ENCODE data around the gene XRCC1. TPM values are rescaled to one million over a fixed set of nuclear protein-coding genes. Genes with fewer than 3 reads are reported as not detected.

Gene XRCC1
- total and polyA plus RNA-seq, 2 of the 8 experiments (the other 6 are each of a cell fraction or from before 2014, with no cell fraction given): 42.5 to 44.4 TPM

DNA sequence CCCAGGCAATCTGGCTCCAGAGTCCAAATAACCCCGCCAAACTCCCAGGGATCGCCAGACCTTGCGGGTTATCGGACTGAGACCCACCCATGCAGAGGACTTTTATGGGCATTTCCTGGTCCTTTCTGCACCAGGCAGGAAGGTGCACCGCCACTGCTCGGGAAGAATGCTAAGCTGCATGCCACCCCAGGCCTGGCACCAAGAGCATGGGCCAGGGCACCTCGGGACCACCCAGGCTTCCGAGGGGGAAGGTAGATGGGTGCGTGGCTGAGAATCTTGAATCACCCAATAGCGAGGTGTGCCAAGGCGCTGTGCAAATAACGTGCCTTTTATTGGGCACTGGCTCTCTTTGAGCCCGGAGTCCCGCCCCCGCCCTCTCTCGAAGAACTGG lies 42.8 kb downstream of the XRCC1 start:
- peak overlapping the region; percentile 33; the same call in 1 of the 2 replicates for H3K18ac ChIP-seq (ENCODE audit: extremely low read depth, low read length)
- no peak overlapping the region for H3K27ac ChIP-seq (ENCODE audit: low read depth, low read length)
- H3K9ac ChIP-seq (replicated peaks in 1 of 4; ENCODE audit: extremely low read depth in 1 of 4, low read depth in 3 of 4, low read length in 3 of 4): peak overlapping the region in 2 of 4 experiments; percentile 42 to 45; a peak in 3 of 7 replicates
- H4K5ac ChIP-seq (ENCODE audit: insufficient read length, low read depth, low read length): no peak overlapping the region
- 0 out of 2 replicates have a peak overlapping the region, but pooled peaks have one; percentile 69 for H2BK5ac ChIP-seq (ENCODE audit: low read depth, low read length)
- peaks cover 0 to 2% (median 0%) of the 10 kb centered on the region in 4 experiments; a peak in 2 of 7 replicates for H3K27me3 ChIP-seq (replicated peaks in 1 of 4; ENCODE audit: control insufficient read depth in 3 of 4, extremely low read depth in 1 of 4, insufficient read depth in 3 of 4, low read length in 3 of 4)
- no peak overlapping the region for H3K23ac ChIP-seq (ENCODE audit: insufficient read length)
- H4K8ac ChIP-seq (ENCODE audit: extremely low read depth, insufficient read depth, low read length): peak overlapping the region; percentile 9; the same call in 1 of the 2 replicates
- H3K36me3 ChIP-seq (ENCODE audit: control insufficient read depth in 2 of 4, insufficient read depth in 4 of 4, low read length in 3 of 4): peaks cover 0 to 2% (median under 1%) of the 10 kb centered on the region in 4 experiments; a peak in 1 of 8 replicates
- H4K20me1 ChIP-seq (replicated peaks in 1 of 2; ENCODE audit: control insufficient read depth in 1 of 2, insufficient read depth in 2 of 2, low read length in 2 of 2): no peaks in the 10 kb centered on the region
- H2BK15ac ChIP-seq (ENCODE audit: low read length): 0 out of 2 replicates have a peak overlapping the region, but pooled peaks have one; percentile 36
- no peak overlapping the region for H3K4ac ChIP-seq (replicated peaks; ENCODE audit: insufficient read length, low read depth, low read length)
- FAIRE-seq: no peak
- H2BK20ac ChIP-seq (ENCODE audit: low read length): no peak overlapping the region
- H3K4me1 ChIP-seq (replicated peaks in 1 of 4; ENCODE audit: control insufficient read depth in 3 of 4, insufficient read depth in 4 of 4, low read length in 3 of 4): peaks cover 0 to 14% (median 4%) of the 10 kb centered on the region in 4 experiments; a peak in 6 of 7 replicates
- WGBS, 2 experiments (ENCODE audit: extremely low coverage in 1 of 2, insufficient coverage in 1 of 2, insufficient read length in 1 of 2, insufficient replicate concordance in 2 of 2, low coverage in 1 of 2, low lambda C conversion rate in 2 of 2, missing lambda C conversion rate in 1 of 2): 7% methylated on average over 16 of the region's 16 CpGs; no CpG with 5 or more reads in 1 of the 2 experiments
- H2BK12ac ChIP-seq (ENCODE audit: low read depth, low read length): no peak overlapping the region
- peak overlapping the region; percentile 62; the same call in 1 of the 2 replicates for H2AFZ ChIP-seq (ENCODE audit: low read length)
- peak overlapping the region; percentile 27 for H3K56ac ChIP-seq (replicated peaks; ENCODE audit: insufficient read length, low read depth, low read length)
- POLR2A ChIA-PET (ENCODE audit: partially characterized antibody): interaction anchor here (0.7 to 3.4 kb wide), 11 partner anchors 8 to 1462 kb away, joined by 3 to 13 read pairs (median 4); partner anchors contain the start of genes IRGQ, LYPD3 and ZNF576
- H3K23me2 ChIP-seq (ENCODE audit: low read depth, low read length): peaks cover 15% of the 10 kb centered on the region
- TF ChIP-seq POLR2AphosphoS5 (IDR thresholded peaks at IDR 0.05; ENCODE audit: low read depth, low read length): peak; percentile 10; the same call in 1 of the 2 replicates
- TF ChIP-seq RXRA (IDR thresholded peaks at IDR 0.05; ENCODE audit: insufficient read depth, low read depth, low read length): no peak
- no peak for TF ChIP-seq EP300 (IDR thresholded peaks at IDR 0.05; ENCODE audit: borderline replicate concordance in 1 of 2, low read depth in 2 of 2, low read length in 2 of 2)
- TF ChIP-seq, protein P1, sequence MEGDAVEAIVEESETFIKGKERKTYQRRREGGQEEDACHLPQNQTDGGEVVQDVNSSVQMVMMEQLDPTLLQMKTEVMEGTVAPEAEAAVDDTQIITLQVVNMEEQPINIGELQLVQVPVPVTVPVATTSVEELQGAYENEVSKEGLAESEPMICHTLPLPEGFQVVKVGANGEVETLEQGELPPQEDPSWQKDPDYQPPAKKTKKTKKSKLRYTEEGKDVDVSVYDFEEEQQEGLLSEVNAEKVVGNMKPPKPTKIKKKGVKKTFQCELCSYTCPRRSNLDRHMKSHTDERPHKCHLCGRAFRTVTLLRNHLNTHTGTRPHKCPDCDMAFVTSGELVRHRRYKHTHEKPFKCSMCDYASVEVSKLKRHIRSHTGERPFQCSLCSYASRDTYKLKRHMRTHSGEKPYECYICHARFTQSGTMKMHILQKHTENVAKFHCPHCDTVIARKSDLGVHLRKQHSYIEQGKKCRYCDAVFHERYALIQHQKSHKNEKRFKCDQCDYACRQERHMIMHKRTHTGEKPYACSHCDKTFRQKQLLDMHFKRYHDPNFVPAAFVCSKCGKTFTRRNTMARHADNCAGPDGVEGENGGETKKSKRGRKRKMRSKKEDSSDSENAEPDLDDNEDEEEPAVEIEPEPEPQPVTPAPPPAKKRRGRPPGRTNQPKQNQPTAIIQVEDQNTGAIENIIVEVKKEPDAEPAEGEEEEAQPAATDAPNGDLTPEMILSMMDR (IDR thresholded peaks at IDR 0.05; ENCODE audit: control extremely low read depth in 1 of 3, insufficient read depth in 1 of 3, low read depth in 1 of 3, low read length in 3 of 3): 0 out of 4 replicates have a peak, but pooled peaks of 1 of the 3 experiments have one; percentile 1
- no peak for TF ChIP-seq GTF2F1 (IDR thresholded peaks at IDR 0.05; ENCODE audit: borderline replicate concordance, low read depth, low read length)
- TF ChIP-seq RBBP5 (IDR thresholded peaks at IDR 0.05; ENCODE audit: borderline replicate concordance, low read depth, low read length): peak; percentile 11; the same call in 1 of the 2 replicates
- no peak for TF ChIP-seq BACH1 (IDR thresholded peaks at IDR 0.05; ENCODE audit: low read length)
- no peak for TF ChIP-seq ASH2L (IDR thresholded peaks at IDR 0.05; ENCODE audit: low read length)
- no peak for TF ChIP-seq CREB1 (IDR thresholded peaks at IDR 0.05)
- TF ChIP-seq JUND (IDR thresholded peaks at IDR 0.05; ENCODE audit: low read length): no peak
- H2BK120ac ChIP-seq (replicated peaks; ENCODE audit: low read depth, low read length): no peak overlapping the region
- DNase-seq (ENCODE audit: low read depth in 1 of 2, low spot score in 2 of 2): no peak
- no peak overlapping the region for H4K91ac ChIP-seq (replicated peaks; ENCODE audit: insufficient read length, low read length)
- H3K14ac ChIP-seq (ENCODE audit: insufficient read length): no peak overlapping the region
- no peaks in the 10 kb centered on the region for H3K9me3 ChIP-seq (ENCODE audit: insufficient read depth in 2 of 2, low read depth in 1 of 2, low read length in 1 of 2)
- CTCF ChIA-PET (ENCODE audit: partially characterized antibody): interaction anchor here (0.6 to 6.9 kb wide), 8 partner anchors 13 to 1547 kb away, joined by 3 to 122 read pairs (median 4); partner anchors contain the start of genes IRGQ, XRCC1 and ZNF576
- no peaks in the 10 kb centered on the region for H3K79me1 ChIP-seq (ENCODE audit: low read depth, low read length)
- H3K4me3 ChIP-seq (ENCODE audit: extremely low read depth in 1 of 4, insufficient read depth in 2 of 4, low read depth in 3 of 4, low read length in 4 of 4): peak overlapping the region; percentile 63 to 74 (median 68)
- peak overlapping the region; percentile 79 to 97 for H3K4me2 ChIP-seq (ENCODE audit: insufficient read depth in 1 of 2, low read depth in 2 of 2, low read length in 2 of 2)
- no peak overlapping the region for H2AK5ac ChIP-seq (ENCODE audit: low read depth, low read length)
- no peaks in the 10 kb centered on the region for H3K79me2 ChIP-seq (ENCODE audit: control insufficient read depth in 1 of 2, insufficient read depth in 2 of 2, low read length in 2 of 2)
